DOHH2 (cell line): ENCODE results near the gene CCNL2.

Experiments
- CTCF ChIP-seq: fragments of 200-600 bp; sonication (generic); IDR thresholded peaks from one replicate; pipeline ENCODE4 v1.5.1; 2014; ENCODE audit warnings: antibody characterized with exemption, mild to moderate bottlenecking, low read depth, low read length; ENCODE audit not compliant: poor library complexity, severe bottlenecking
- EZH2phosphoT487 ChIP-seq: fragments of 200-600 bp; sonication (generic); IDR thresholded peaks from 2 replicates; pipeline ENCODE4 v1.6.1; 2017; ENCODE audit warnings: borderline replicate concordance, mild to moderate bottlenecking, antibody characterized with exemption, low read length, moderate library complexity, mixed read lengths

GRCh38 chr1:1361233-1361981 lies 37.7 kb downstream of the CCNL2 start:
- TF ChIP-seq CTCF (no peak), EZH2phosphoT487 (no peak)
